Stimulated activated CD8-positive, alpha-beta memory T cell treated with anti-CD3 and anti-CD28 coated beads, Interleukin-12 subunit alpha, Interleukin-12 subunit beta, amount 100 ng/mL, for 1 hour (primary cell): ENCODE measurements around the gene SEC22C.

Experiments
- DNase-seq: peaks from one replicate; pipeline ENCODE4 v3.0.0-alpha.2; 2020; ENCODE audit warnings: low read depth

Gene SEC22C

GRCh38 chr3:42535981-42536784 is 45.6 kb downstream of the SEC22C start:
- no peak for DNase-seq

DNA sequence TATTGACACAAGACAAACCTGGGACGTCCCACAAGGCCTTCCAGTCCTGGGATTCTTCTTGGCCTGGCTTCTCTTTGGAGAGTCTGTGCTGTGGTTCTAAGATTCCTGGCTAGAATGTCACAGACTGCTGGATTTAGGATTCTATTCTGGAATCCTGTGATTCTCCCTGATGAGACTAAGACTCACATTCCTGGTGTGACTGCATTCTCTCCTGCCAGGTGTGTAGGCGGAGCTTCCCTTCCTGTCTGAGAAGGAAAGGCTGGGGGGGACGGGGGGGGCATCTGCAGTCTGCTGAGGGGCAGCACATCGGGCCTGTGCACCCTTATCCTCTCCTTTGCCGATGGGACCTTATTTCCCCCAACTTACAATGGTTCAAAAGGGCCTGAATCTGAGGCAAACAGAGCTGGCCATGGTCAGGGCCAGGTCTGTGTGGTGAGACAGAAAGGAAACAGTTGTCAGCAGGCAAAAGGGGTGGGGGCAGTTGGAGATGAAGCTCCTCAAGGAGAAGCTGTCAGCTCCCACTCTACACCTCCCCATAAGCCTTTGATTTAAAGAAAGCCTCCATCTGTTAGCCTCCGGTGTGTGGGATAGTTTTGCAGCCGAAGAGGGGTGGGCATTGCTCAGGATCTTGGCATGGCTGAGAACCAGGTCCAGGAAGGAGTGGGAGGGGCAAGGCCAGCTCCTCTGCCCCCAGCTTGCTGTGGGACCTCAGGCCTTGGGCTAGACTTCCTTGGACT is 48.4 kb downstream of the SEC22C start:
- DNase-seq, result no peak

GRCh38 chr3:42532229-42532628 is 49.5 kb downstream of the SEC22C start:
- no peak for DNase-seq

DNA sequence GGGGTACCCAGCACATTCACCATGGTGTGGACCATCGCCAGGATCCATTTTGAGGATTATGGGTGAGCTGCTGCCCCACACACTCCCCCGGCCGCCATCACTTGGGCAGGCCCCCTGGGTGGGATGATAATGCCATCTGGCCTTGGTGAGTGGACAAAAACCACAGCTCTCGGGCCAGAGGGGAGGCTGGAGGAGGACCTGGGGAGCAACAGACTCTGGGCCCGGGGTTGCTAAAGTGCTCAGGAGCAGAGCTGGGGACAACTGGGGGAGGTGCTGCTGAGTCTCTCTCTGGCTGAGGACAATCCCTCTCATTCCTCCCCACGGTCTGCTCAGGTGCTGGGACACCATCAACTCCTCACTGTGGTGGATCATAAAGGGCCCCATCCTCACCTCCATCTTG is 50.3 kb downstream of the SEC22C start:
- no peak for DNase-seq

DNA sequence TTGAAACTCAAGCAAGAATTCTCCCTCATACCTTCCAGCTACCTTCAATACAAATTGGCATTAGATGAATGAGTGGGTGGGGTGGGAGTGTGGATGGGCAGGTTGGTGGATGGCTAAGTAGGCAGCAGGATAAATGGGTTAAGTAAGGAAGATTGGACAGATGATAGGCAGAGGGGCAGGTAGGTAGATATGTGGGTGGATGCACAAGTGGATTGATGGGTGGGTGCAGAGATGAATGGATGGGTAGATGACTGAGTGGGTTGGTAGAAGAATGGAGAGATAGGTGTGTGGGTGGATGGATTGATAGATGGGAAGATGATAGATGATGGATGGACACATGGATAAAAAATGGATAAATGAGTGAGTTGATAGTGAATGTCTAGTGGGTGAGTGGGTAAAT is 51.7 kb downstream of the SEC22C start:
- DNase-seq, result no peak

- DNase-seq, result no peak
Measured at GRCh38 chr3:42529468-42529867, 52.3 kb downstream of the SEC22C start.

- no peak for DNase-seq
Measured at GRCh38 chr3:42527368-42527917, 54.3 kb downstream of the SEC22C start.

DNA sequence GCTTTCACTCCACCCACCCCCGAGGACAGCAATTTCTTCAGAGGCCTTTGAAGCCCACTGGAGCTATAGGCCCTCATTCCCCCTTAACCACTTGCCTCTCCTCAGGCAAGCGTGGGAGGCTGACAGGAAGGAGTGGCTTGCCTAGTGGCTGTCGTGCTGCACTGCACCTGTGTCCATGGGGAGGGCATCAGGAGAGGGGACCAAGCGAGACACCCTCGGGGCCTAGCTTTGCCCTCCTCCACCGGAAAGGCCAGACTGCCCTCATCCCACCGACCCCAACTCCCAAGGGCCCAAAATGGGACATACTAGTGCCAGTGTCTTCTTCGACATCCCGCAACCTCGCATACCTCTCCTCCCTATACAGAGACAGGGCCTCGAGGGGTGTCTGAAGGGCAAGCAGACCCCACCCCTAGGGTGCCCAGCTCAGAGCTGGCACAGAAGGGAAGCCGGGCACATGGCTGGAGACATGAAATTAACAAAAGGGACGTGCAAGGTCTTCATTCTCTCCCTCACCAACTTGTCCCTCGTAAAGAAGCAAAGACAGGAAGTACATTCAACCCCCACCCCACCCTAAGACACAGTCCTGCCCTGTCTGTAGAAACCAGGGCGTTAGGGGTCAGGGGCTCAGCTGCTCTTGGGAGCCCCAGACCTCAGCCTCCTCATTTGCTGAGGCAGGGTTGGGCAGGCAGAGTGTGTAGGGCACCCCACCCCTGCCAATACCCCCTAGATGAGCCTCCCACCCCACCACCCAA is 55.0 kb downstream of the SEC22C start:
- DNase-seq, result peak; percentile 13

DNA sequence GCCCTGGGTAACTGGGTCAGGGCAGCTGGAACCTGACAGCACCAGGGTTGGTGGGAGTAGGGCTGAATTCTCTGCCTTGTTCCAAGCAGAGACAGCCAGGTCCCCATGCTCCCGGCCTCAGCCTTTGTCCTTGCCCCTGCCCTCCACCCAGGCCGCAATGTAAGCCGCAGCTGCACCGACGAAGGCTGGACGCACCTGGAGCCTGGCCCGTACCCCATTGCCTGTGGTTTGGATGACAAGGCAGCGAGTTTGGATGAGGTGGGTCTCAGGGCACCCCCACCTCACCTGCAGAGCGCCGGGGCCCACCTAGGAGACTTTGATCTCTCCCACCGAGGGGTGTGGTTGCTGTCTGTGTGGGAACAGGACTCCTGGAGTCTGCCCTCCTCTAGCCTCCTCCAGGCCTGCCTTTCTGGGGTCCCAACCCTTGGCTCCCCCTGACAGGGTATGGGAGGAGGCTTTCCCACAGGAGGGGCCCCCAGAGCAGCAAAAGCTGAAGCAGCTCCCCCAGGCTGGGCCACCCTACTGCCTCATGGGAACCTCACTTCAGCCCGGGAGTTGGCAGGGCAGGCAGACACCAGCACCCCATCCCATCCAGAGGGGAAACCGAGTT is 55.9 kb downstream of the SEC22C start:
- DNase-seq, result no peak

- no peak for DNase-seq
Measured at GRCh38 chr3:42525212-42525611, 56.6 kb downstream of the SEC22C start.

- no peak for DNase-seq
Measured at GRCh38 chr3:42524751-42525150, 57.0 kb downstream of the SEC22C start.

- DNase-seq, result no peak
Measured at GRCh38 chr3:42520906-42521305, 60.9 kb downstream of the SEC22C start.

GRCh38 chr3:42520336-42520735 is 61.4 kb downstream of the SEC22C start:
- DNase-seq, result no peak

- no peak for DNase-seq
Measured at GRCh38 chr3:42519568-42519962, 62.2 kb downstream of the SEC22C start.

DNA sequence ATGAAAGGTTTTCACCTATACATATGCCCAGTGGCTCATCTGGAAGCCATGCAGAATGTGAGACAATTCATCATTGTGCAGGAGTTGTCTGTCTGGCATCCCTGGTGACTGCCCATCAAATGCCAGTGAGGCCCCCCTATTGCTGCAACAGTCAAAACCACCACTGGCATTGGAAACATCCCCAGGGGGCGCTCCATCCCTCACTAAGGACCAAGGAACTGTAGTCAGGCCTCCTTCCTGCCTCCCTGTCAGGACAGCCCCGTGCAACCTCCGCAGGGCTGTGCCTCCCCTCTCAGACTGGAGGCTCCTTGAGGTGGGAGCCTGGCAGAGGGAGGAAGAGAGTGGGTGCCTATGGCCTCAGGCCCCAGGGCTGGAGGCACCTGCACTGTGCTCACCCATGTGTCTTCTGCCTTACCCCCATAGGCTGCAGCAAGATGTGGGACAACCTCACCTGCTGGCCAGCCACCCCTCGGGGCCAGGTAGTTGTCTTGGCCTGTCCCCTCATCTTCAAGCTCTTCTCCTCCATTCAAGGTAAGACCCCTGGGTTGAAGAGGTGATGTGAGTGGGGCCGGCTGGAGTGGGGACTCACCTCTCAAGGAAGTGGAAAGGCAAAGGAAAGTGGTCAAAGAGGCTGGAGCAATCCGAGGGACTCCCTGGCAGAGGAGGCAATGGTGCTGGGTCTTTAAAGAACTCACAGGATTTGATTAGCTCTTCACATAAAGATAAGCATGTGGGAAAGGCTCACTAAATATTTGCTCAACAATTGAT is 62.8 kb downstream of the SEC22C start:
- DNase-seq, result peak; percentile 15

GRCh38 chr3:42517117-42517516 is 64.7 kb downstream of the SEC22C start:
- no peak for DNase-seq

- no peak for DNase-seq
Measured at GRCh38 chr3:42516443-42516842, 65.3 kb downstream of the SEC22C start.

- DNase-seq, result no peak
Measured at GRCh38 chr3:42515976-42516375, 65.8 kb downstream of the SEC22C start.

DNA sequence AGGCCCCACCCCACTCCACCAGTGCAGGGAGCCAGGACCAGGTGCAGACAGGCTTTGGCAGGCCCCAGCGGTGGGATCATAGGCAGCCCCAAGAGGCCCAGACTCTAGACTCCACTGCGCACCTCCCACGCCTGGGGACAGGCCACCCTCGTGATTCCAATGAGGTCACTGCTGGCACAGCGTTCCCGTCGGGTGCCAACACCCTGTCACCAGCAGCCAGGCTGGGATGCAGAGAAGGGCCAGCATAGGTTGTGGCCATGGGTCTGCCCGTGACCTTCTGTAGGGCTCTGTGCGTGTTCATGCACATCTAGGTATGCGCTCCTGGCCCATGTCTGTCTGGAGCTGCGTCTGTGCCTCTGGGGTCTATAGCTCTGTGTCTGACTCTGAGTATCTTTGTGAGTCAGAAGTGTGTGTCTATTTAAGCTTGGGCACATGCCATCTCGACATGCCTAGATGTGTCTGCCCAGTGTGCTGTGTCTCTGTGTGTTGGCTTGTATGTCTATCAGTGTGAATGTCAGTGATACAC is 66.3 kb downstream of the SEC22C start:
- no peak for DNase-seq

GRCh38 chr3:42514876-42515275 is 66.9 kb downstream of the SEC22C start:
- no peak for DNase-seq

- DNase-seq, result no peak
Measured at GRCh38 chr3:42513521-42513920, 68.2 kb downstream of the SEC22C start.
